SH-SY5Y (cell line): ENCODE measurements around the gene GMDS.

Experiments used
- GATA2 ChIP-seq: IDR thresholded peaks from 2 replicates; pipeline ENCODE4 v1.6.1; 2011; ENCODE audit warnings: mild to moderate bottlenecking, low read depth, low read length
- GATA3 ChIP-seq: IDR thresholded peaks from 2 replicates; pipeline ENCODE4 v1.6.1; 2011; ENCODE audit warnings: low read depth, mild to moderate bottlenecking, low read length, moderate library complexity

GRCh38 chr6:2220154-2220553 lies 25.3 kb downstream of the GMDS start:
- TF ChIP-seq GATA2 (no peak), GATA3 (no peak)
